Activated gamma-delta T cell treated with anti-CD3 and anti-CD28 coated beads, Interleukin-2, amount 50 U/mL, for 16 hours (primary cell): ENCODE data around the gene FZD1.

Experiments
- DNase-seq: peaks from one replicate; pipeline ENCODE4 v3.0.0-alpha.2; 2020; ENCODE audit warnings: low read depth

FZD1 gene

GRCh38 chr7:91264046-91264923 lies at the start of gene FZD1:
Gene FZD1, plus strand, starts transcription at chr7:91264433. Its CDS starts 448 bp downstream, at chr7:91264881.
- DNase-seq = no peak

DNA sequence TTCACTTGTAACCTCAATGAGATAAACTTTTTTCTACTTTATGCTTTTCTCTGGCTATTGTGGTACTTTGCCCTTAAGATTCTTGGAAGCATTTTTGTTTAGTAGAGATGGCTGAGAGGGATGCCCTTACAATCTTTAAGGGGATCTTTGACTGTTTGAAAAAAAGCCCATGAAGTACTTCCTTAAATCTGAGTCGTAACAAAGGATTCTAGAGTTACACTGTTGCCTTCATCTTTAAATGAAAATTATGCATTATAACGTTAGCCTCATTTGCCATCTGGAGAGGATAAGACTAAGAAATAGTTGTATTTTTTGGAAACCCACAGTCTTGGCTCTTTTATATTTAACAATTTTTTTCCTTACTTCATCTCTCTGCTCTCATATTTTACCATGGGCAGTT lies 37.8 kb upstream of the FZD1 start:
- DNase-seq = no peak

DNA sequence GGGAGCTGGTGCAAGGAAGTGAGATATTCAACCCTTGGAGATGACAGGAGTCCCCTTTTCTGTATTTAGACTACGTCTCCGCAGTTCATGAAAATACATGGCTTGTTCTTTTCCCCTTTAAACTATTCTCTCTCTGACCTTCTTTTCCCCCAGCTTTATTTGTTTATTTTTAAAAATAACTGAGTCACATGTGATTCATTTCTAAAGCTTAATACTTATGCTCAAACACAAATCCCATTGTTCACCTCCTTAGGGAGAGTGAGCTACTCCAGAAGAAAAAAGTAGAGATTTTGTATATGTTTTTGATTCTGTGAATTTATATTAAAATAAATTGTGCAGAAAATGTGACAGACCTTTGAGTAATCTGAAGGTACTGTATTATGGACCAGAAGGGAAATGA lies 35.9 kb upstream of the FZD1 start:
- no peak for DNase-seq

DNA sequence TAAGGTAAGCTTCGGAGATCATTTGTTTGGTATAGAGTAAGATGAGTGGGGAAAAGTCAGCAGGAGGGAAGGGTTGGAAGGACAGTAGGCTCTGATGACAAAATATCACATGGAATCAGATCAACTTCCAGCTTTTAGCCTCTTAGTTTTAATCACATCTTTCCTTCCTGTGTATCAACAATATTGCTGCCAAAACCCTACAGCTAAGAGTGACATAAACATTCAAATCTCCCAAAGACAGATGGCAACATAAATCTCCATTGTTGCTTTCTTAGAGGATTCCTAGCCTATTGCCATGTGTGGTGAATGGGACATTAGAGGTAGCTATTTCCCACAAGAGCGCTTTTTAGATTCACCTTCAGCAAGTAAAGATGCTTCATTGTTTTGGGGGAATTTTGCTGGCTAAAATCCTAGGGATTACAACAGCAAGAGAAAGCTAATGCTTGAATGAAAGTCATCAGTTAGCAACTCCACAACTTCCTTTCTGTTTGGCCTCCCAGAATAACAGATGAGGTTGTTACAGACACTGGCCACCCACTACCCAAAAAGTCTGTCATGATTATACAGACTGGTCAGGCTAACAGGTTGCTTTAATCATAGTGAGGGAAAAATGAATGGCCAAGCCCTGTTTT lies 35.2 kb upstream of the FZD1 start:
- no peak for DNase-seq

- no peak for DNase-seq
Measured at GRCh38 chr7:91230100-91230499, 34.1 kb upstream of the FZD1 start.

DNA sequence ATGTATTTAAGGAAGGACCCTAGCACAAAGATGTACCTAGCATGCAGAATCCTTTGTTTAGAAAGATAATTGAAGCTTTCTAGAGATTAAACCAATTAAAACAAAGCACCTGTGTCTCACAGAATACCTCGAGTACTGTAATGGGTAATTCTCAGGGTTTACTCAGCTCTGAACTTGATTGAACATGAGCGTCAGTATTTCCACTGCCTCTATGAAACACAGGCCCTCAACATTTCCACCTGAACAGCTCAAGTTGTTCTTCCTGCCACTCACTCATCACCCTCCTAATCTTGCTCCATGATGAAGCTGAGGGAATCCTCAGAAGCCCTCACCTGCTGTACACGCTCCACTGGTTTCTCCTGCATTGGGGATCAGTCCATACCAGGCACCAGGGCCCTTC lies 33.7 kb upstream of the FZD1 start:
- DNase-seq = no peak

DNA sequence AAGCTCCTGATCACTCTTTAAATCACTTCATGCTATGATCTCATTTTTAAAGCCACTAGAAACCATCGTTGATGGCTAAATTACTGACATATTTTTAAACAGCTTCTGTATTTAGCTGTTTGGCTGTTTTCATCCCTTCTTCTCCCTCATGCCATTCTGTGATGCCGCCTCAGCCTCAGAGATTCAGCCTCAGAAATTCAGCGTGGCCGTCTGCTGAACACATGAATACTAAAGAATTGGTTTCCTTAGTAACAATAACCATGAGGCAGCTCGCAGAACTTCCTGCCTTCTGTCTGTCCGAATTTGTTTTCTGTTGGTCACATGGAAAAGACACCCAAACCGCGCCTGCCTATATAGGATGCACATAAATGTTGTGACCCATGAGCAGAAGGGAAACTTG lies 31.0 kb upstream of the FZD1 start:
- no peak for DNase-seq

DNA sequence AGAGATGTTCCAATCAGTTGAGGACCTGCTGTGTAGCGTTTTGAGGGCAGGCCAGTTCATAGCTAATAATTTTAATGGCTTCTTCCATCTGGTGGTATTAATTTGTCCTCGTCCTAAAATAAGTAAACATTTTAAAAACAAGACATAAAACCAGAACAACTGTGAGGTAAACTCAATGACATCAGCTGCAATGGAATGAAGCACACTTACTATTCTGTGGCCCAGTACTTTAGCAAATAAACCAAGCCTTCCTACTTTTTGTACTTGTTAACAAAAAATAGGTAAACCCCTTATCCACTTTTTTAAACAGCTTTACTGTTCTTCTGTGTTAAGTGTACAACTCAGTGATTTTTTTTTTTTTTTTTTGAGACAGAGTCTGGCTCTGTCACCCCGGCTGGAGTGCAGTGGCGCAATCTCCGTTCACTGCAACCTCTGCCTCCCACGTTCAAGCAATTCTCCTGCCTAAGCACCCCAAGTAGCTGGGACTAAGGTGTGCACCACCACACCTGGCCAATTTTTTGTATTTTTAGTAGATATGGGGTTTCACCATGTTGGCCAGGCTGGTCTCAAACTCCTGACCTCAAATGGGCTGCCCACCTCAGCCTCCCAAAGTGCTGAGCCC lies 28.9 kb upstream of the FZD1 start:
- DNase-seq = no peak

- no peak for DNase-seq
Measured at GRCh38 chr7:91239171-91239604, 25.0 kb upstream of the FZD1 start.

- DNase-seq = no peak
Measured at GRCh38 chr7:91239772-91240171, 24.5 kb upstream of the FZD1 start.

- DNase-seq = no peak
Measured at GRCh38 chr7:91240376-91240941, 23.8 kb upstream of the FZD1 start.

- no peak for DNase-seq
Measured at GRCh38 chr7:91242097-91242844, 22.0 kb upstream of the FZD1 start.

GRCh38 chr7:91243591-91244301 lies 20.5 kb upstream of the FZD1 start:
- DNase-seq = no peak

- DNase-seq = no peak
Measured at GRCh38 chr7:91247500-91247899, 16.7 kb upstream of the FZD1 start.

DNA sequence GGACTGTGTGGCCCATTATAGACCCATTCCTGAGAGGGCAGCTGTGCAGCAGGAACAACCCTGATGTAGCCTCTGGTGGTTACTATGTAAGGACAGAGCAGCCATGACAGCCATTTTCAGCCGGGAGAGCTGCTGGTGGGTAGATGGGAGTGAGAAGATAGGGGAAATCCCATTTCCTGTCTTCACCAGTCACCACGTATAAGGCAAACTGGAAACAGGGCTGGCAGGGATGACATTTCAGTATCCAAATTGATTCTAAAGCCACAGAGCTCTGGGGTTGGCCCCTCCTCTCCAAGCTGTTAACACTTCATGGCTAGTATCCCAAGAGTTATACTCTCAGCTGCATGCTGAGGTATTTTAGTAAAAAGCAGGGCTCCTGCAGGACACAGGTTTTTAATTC lies 15.2 kb upstream of the FZD1 start:
- no peak for DNase-seq

DNA sequence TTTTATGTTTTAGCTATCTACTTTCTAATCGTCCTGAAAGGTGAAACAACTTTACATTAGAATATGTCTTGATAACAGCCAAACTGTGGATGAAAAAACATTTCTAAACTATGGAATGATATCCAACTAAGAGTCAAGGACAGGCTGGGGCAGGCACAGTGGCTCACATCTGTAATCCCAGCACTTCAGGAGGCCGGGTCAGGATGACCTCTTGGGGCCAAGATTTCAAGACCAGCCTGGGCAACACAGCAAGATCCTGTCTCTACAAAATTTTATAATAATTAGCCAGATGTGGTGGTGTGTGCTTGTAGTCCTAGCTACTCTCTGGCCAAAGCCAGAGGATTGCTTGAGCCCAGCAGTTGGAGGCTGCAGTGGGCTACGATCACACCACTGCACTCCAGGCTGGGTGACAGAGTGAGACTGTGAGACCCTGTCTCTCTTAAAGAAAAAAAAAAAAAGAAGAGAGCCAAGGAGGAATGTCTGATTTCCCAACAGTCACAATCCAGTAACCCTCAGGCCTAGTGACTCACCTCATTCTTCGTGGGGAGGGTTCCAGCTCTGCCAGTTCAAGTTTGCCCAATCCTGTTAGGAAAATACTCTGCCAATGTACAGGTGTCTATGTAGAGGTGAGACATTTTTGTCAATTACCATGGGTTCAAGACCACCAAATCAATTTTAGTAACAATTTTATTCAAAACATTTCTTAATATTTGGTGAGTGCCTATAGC lies 14.6 kb upstream of the FZD1 start:
- DNase-seq = no peak

- no peak for DNase-seq
Measured at GRCh38 chr7:91250706-91251105, 13.5 kb upstream of the FZD1 start.

GRCh38 chr7:91251877-91252276 lies 12.4 kb upstream of the FZD1 start:
- DNase-seq = no peak

DNA sequence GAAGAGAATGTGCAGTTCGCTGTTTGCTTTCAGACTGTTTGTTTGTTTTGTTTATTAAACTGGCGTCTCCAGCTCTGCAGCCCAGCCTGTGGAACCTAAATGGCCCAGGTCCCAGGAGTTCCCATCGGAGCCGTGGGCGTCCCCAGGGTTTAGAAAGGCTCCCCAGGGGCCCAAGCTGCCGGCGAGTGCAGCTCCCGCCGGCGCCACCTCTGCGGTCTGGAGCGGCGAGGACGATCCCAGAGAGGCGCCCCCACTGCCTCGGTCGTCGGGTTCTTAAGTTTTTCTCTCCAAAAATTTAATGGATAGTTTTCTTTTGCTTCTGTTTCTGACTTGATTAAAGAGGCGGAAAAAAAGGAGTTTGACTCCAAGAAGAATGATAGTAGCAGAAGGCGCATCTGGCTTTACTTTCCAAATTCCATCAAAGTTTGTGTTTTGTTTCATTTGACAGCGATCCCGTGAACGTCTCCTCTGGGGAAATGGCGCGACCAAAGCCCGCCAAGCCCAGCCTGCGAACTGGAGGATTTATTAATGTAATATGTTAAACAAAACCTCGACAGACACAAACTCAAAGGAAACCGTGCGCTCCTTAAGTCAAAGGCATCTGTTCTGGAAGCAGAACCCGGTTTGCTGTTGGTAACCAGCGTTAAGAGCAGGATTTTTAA lies 718 bp upstream of the FZD1 start:
- DNase-seq = no peak
